ENCODE data around the gene KLK1.
"Not testable (repeated sequence)": the region's sequence is repeated elsewhere in the genome, so short reads cannot be mapped to it uniquely, and the experiment has no call there.

The KLK1 gene

DNA sequence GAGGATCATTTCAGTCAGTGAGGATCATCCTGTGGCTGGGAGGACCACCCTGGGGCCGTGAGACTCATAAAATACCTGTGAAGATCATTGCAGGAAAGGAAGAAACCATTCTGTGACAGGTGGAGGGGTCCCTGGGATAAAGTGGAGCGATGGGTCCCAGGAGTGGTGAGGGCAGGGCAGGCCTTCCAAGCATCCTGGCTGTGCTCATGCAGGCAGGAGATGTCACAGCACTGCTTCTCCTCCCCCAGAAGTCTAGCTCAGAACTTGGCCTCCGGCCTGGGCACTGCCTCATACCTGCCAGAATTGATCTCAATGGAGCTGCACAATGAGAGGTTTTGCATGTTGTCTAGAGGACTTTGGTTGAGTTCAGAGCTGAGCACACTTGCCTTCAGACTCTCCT is 11.1 kb downstream of the KLK1 start:
- no peak for DNase-seq

- not testable (repeated sequence) for DNase-seq
Observed at GRCh38 chr19:50811622-50812238, 11.9 kb downstream of the KLK1 start.

- no peak for DNase-seq
Observed at GRCh38 chr19:50808856-50809255, 14.7 kb downstream of the KLK1 start.

GRCh38 chr19:50804420-50805272 is 18.9 kb downstream of the KLK1 start:
- peak; percentile 76 for DNase-seq

GRCh38 chr19:50803633-50804419 is 19.8 kb downstream of the KLK1 start:
- DNase-seq, result peak; percentile 13

DNA sequence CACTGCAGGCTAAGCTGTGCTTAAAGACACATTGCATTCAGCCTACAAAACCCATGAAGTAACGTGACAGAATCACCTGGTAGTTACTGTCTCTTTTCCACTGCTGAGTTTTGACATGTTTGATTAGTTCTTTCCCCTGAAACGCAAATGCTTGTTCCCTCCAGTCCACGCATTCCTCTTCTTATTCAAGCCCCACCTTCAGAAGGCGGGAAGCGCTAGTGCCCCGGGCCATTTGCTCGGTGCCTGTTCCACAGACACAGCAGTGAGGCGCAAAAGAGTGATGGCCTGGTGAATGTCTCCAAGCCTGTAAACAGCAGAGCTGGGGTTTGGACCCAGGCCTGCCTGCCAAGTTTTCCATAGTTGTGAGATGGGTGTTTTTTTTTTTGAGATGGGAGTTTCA is 22.5 kb downstream of the KLK1 start:
- no peak for DNase-seq

GRCh38 chr19:50799547-50799851 is 24.1 kb downstream of the KLK1 start:
- no peak for DNase-seq

DNA sequence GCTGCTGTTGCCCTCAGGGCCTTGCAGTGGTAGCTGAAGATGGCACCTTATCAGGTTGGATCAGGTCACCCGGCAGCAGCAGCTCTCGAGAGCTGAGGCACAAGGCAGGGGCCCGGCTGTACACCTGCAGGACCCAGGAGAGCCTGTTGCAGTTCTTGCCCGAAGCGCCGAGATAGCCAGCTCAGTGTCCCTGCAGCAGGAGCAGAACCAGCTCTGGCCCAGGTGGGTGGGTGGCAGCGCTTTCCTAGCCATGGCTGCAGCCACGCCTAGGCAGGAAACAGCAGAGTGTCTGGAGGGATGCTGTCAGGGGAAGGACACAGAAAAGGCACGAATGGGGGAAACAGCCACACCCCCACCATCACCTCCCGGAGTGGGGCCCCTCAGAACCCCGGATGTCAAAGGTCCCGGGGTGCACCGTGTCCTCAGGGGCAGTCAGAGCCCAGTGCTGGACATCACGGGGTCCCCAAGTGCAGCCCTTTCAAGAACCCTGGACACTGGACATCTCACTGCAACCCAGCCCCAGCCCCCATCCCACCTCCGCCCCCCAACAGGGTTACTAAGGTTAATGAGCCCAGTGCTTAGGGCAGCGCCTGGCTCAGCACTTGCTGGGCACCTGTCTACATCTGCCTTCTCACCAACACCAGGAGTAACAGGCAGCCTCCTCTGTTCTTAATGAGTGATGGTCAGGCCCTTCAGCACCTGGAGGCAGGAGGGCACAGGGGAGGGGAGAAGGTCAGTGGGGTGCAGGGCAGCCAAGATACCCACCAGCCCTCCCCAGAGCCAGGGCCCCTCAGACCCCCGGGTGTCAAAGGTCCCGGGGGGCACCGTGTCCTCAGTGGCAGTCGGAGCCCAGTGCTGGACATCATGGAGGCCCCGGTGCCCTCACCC is 24.7 kb downstream of the KLK1 start:
- no peak for DNase-seq

DNA sequence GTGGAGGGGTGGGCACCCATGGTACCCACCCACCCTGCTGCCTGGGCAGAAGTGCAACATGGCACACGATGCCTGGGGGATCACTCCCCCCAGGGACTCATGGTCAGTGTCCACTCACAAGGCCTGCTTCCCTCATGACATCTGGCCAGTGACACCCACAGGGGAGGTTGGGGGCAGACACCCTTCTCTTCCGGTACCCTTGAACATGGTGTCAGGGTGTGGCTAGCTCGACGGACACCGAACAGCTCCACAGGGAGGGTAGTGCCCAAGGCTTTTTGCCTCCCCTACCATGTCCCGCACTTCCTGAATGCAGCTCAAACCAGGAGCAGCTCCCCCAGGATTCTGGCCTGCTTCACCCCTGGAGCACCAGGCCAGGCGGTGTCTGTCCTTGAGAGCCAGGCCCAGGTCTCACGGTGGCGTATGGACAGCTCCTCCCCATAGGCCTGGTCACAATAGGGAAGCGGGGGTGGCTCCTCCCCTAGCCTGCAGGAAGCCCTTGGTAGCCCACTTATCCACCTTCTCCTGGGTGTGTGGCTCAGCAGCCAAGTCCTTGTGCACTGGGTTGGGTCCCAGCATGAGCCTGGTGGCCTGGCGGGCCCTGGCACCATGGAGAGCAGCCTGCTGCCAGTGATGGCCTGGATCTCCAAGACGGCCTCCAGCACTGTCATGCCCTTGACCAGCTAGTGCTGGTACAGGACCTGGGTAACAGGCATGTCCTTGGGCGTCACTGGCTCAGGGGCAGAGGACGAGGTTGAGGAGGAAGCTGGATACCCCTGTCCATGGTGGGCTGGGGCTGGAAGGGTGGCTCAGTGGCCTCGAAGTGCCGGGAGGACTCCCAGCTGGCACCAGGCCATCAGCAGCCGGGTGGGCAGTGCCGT is 25.6 kb downstream of the KLK1 start:
- no peak for DNase-seq

DNA sequence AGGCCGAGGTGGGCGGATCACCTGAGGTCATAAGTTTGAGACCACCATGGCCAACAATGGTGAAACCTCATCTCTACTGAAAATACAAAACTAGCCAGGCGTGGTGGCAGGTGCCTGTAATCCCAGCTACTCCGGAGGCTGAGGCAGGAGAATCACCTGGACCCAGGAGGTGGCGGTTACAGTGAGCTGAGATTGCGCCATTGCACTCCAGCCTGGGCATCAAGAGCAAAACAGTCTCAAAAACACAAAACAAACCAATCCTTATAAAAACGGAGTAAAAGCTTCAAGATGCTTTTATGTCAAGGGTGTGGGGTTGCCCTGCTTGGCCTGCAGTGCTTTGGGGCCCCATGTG is 26.2 kb downstream of the KLK1 start:
- no peak for DNase-seq

GRCh38 chr19:50796634-50797428 is 26.8 kb downstream of the KLK1 start:
- no peak for DNase-seq

- DNase-seq, result no peak
Observed at GRCh38 chr19:50796128-50796633, 27.4 kb downstream of the KLK1 start.

DNA sequence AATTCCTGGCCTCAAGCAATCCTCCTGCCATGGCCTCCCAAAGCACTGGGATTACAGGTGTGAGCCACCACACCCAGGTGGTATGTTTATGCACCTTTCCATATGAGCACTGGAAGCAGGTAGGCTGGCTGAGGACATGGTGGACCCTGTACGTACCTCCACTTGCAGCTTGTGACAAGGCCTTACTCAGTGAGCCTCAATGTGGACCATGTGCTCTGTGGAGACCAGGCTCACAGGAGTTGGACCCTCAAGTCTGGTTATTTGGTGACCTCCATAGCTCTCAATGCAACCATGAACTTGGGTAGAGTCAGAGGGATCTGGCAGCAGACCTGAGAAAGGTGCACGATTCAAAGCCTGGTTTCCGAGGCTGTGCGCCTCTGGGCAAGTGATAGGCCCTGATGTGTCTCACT is 27.9 kb downstream of the KLK1 start:
- no peak for DNase-seq

GRCh38 chr19:50794876-50795663 is 28.5 kb downstream of the KLK1 start:
- no peak for DNase-seq

GRCh38 chr19:50794074-50794875 is 29.3 kb downstream of the KLK1 start:
- no peak for DNase-seq

DNA sequence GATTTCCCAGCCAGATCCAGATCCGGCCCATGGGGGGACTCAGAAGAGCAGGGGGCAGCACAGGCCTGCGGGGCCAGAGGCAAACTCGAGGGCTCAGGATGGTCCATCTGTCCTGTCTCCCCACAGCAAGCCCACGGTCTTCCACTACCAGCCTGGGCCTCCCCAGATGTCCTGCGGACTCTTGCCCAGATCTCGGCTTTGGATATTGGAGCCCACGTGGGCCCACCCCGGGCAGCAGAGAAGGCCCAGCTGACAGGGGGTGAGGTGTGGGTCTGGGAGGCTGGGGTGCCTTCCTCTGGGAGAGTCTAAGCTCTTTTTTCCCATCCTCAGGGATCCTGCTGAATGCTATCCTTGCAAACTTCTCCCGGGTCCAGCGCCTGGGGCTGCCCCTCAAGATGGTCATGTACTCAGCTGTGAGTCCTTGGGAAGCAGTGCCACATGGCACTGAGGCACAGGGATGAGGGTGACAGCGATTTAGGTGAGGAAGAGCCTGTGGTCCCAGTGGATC is 30.0 kb downstream of the KLK1 start:
- DNase-seq, result no peak

DNA sequence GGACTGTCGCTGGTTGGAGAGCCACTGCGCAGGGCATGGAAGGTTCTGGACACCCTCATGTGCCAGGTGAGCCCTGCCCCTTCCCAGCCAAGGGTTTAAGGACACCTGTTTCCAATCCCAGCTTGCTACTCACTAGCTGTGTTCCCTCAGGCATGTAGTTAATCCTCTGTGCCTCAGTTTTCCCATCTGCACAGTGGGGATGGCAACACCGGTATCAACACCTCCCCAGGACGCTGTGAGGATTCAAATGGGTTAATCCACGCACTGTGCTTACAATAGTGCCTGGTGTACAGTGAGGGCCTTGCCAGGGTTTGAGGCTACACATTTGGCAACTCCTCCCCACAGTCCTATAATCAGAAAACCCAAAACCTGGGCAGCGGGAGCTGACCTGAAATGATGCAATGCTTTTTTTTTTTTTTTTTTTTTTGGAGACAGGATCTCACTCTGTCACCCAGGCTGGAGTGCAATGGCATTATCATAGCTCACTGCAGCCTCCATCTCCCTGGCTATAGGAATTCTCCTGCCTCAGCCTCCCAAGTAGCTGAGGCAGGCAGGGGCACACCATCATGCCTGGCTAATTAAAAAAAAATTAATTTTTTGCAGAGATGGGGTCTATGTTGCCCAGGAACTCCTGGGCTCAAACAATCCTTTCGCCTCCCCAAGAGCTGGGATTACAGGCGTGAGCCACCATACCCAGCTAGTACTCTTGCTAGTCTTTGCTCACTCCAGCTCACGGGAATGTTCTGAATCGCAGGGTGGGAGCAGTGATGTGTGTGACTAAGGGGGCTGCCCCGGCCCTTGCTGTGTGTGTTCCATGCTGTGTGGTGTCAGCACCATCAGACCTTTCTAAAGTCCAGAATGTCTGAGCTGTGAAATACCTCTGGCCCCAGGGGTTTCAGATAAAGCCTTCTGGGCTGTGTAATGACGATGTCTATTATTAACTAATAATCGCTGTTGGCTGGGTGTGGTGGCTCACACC is 31.0 kb downstream of the KLK1 start:
- no peak for DNase-seq
